Measurements from ENCODE around the gene PAPSS1. TPM values are rescaled to one million over a fixed set of nuclear protein-coding genes. Genes with fewer than 3 reads are reported as not detected.

Gene PAPSS1
- polyA plus RNA-seq, 1 donor (not counting 4 experiments of a cell fraction or from before 2014, with no cell fraction given), result 95.2 TPM

- H4K20me1 ChIP-seq (ENCODE audit: control insufficient read depth, extremely low read depth, insufficient read depth, low read length), result no peaks in the 10 kb centered on the region
- no peaks in the 10 kb centered on the region for H3K79me2 ChIP-seq (ENCODE audit: control insufficient read depth, insufficient read depth, low read length)
- no peak overlapping the region for H3K27ac ChIP-seq (ENCODE audit: control insufficient read depth, insufficient read depth, low read length)
- no peaks in the 10 kb centered on the region for H3K9me1 ChIP-seq (ENCODE audit: control insufficient read depth, extremely low read depth, insufficient read depth, low read length)
- no peak for TF ChIP-seq CTCF (optimal IDR thresholded peaks at IDR 0.05 in 1 of 3, IDR thresholded peaks at IDR 0.05 in 1 of 3, conservative IDR thresholded peaks at IDR 0.05 in 1 of 3; ENCODE audit: extremely low read depth in 1 of 3, insufficient read depth in 2 of 3, low read length in 3 of 3)
- no peak for TF ChIP-seq EZH2 (IDR thresholded peaks at IDR 0.05; ENCODE audit: low read length)
- no peaks in the 10 kb centered on the region for H3K27me3 ChIP-seq (ENCODE audit: control insufficient read depth, extremely low read depth, insufficient read depth, low read length)
- H3K4me3 ChIP-seq (ENCODE audit: control insufficient read depth in 2 of 3, extremely low read depth in 1 of 3, insufficient read depth in 2 of 3, low read depth in 1 of 3, low read length in 3 of 3), result no peak overlapping the region
- H2AFZ ChIP-seq (ENCODE audit: control insufficient read depth, low read length), result no peak overlapping the region
- no peak overlapping the region for H3K9ac ChIP-seq (ENCODE audit: control insufficient read depth, extremely low read depth, insufficient read depth, low read length)
- H3K9me3 ChIP-seq (ENCODE audit: control insufficient read depth, low read depth, low read length), result no peaks in the 10 kb centered on the region
- H3K36me3 ChIP-seq (ENCODE audit: control insufficient read depth in 2 of 2, extremely low read depth in 1 of 2, insufficient read depth in 2 of 2, low read length in 2 of 2), result no peaks in the 10 kb centered on the region
- H3K4me2 ChIP-seq (ENCODE audit: control insufficient read depth, extremely low read depth, insufficient read depth, low read depth, low read length), result no peak overlapping the region
- H3K4me1 ChIP-seq (ENCODE audit: control insufficient read depth, extremely low read depth, insufficient read depth, low read length), result no peaks in the 10 kb centered on the region
- DNase-seq (ENCODE audit: low read depth, low spot score) (no peak), FAIRE-seq (no peak)
- dilution Hi-C loops (cut with MboI; ENCODE audit: extremely low pct_ligation_motif_present, low sequenced_read_pairs), result no loop called here
Measured at GRCh38 chr4:107577743-107578142, 142.3 kb downstream of the PAPSS1 start.

GRCh38 chr4:107575243-107575642 lies 144.8 kb downstream of the PAPSS1 start:
- Histone ChIP-seq H2AFZ (ENCODE audit: control insufficient read depth, low read length) (no peak overlapping the region), H4K20me1 (ENCODE audit: control insufficient read depth, extremely low read depth, insufficient read depth, low read length) (no peaks in the 10 kb centered on the region), H3K4me2 (ENCODE audit: control insufficient read depth, extremely low read depth, insufficient read depth, low read depth, low read length) (no peak overlapping the region), H3K9me1 (ENCODE audit: control insufficient read depth, extremely low read depth, insufficient read depth, low read length) (no peaks in the 10 kb centered on the region), H3K36me3 (ENCODE audit: control insufficient read depth in 2 of 2, extremely low read depth in 1 of 2, insufficient read depth in 2 of 2, low read length in 2 of 2) (no peaks in the 10 kb centered on the region), H3K27me3 (ENCODE audit: control insufficient read depth, extremely low read depth, insufficient read depth, low read length) (no peaks in the 10 kb centered on the region), H3K9me3 (ENCODE audit: control insufficient read depth, low read depth, low read length) (no peaks in the 10 kb centered on the region), H3K4me3 (ENCODE audit: control insufficient read depth in 2 of 3, extremely low read depth in 1 of 3, insufficient read depth in 2 of 3, low read depth in 1 of 3, low read length in 3 of 3) (no peak overlapping the region), H3K79me2 (ENCODE audit: control insufficient read depth, insufficient read depth, low read length) (no peaks in the 10 kb centered on the region), H3K27ac (ENCODE audit: control insufficient read depth, insufficient read depth, low read length) (no peak overlapping the region), H3K4me1 (ENCODE audit: control insufficient read depth, extremely low read depth, insufficient read depth, low read length) (no peaks in the 10 kb centered on the region), H3K9ac (ENCODE audit: control insufficient read depth, extremely low read depth, insufficient read depth, low read length) (no peak overlapping the region)
- FAIRE-seq, result no peak
- no peak for DNase-seq (ENCODE audit: low read depth, low spot score)
- TF ChIP-seq EZH2 (IDR thresholded peaks at IDR 0.05; ENCODE audit: low read length) (no peak), CTCF (optimal IDR thresholded peaks at IDR 0.05 in 1 of 3, IDR thresholded peaks at IDR 0.05 in 1 of 3, conservative IDR thresholded peaks at IDR 0.05 in 1 of 3; ENCODE audit: extremely low read depth in 1 of 3, insufficient read depth in 2 of 3, low read length in 3 of 3) (no peak)
- dilution Hi-C loops (cut with MboI; ENCODE audit: extremely low pct_ligation_motif_present, low sequenced_read_pairs), result no loop called here

Measured in keratinocyte (primary cell).